Hepatocyte (in vitro differentiated cells): ENCODE measurements around the gene BMP7. TPM values are rescaled to one million over a fixed set of nuclear protein-coding genes. Genes with fewer than 3 reads are reported as not detected.
A peak's percentile ranks its signal among the peaks of the same experiment; 100 is the strongest.

Experiments
- DNase-seq: peaks from one replicate; pipeline ENCODE4 v3.0.0-alpha.2; 2016; ENCODE audit warnings: low spot score
- H2AFZ ChIP-seq: fragments of 200-600 bp; sonication (generic); 2 replicates; pipeline ENCODE4 v1.6.0; 2016; ENCODE audit warnings: antibody characterized with exemption, mild to moderate bottlenecking
- H3K27ac ChIP-seq: fragments of 200-600 bp; sonication (generic); 2 replicates; pipeline ENCODE4 v1.5.1; 2016; ENCODE audit warnings: mild to moderate bottlenecking
- H3K27me3 ChIP-seq: fragments of 200-600 bp; sonication (generic); 2 replicates; pipeline ENCODE4 v1.6.1; 2016
- H3K36me3 ChIP-seq: fragments of 200-600 bp; sonication (generic); replicated peaks from 2 replicates; pipeline ENCODE4 v1.5.1; 2016; ENCODE audit warnings: low read depth; ENCODE audit not compliant: insufficient read depth
- H3K4me1 ChIP-seq: fragments of 200-600 bp; sonication (generic); 2 replicates; pipeline ENCODE4 v1.5.1; 2016; ENCODE audit warnings: mild to moderate bottlenecking, moderate library complexity; ENCODE audit not compliant: insufficient read depth
- H3K4me2 ChIP-seq: fragments of 200-600 bp; sonication (generic); 2 replicates; pipeline ENCODE4 v1.6.0; 2016
- H3K4me3 ChIP-seq: fragments of 200-600 bp; sonication (generic); 2 replicates; pipeline ENCODE4 v1.5.1; 2016; ENCODE audit warnings: mild to moderate bottlenecking
- H3K79me2 ChIP-seq: fragments of 200-600 bp; sonication (generic); 2 replicates; pipeline ENCODE4 v1.6.0; 2017; ENCODE audit warnings: mild to moderate bottlenecking
- H3K9me2 ChIP-seq: fragments of 200-600 bp; sonication (generic); replicated peaks from 2 replicates; pipeline ENCODE4 v1.6.0; 2017; ENCODE audit warnings: mild to moderate bottlenecking; ENCODE audit not compliant: insufficient read depth
- H3K9me3 ChIP-seq: fragments of 200-600 bp; sonication (generic); 2 replicates; pipeline ENCODE4 v1.5.1; 2016; ENCODE audit warnings: low read depth, mild to moderate bottlenecking
- H4K20me1 ChIP-seq: fragments of 200-600 bp; sonication (generic); 2 replicates; pipeline ENCODE4 v1.6.0; 2016; ENCODE audit warnings: mild to moderate bottlenecking; ENCODE audit not compliant: insufficient read depth, poor library complexity, severe bottlenecking
- CTCF ChIP-seq: fragments of 200-600 bp; sonication (generic); IDR thresholded peaks from 2 replicates; pipeline ENCODE4 v1.5.1; 2016; ENCODE audit warnings: antibody characterized with exemption, mild to moderate bottlenecking; ENCODE audit not compliant: poor library complexity
- EZH2 ChIP-seq: fragments of 200-600 bp; sonication (generic); IDR thresholded peaks from 2 replicates; pipeline ENCODE4 v1.6.1; 2016; ENCODE audit warnings: antibody characterized with exemption, mild to moderate bottlenecking, borderline replicate concordance
- EZH2phosphoT487 ChIP-seq: fragments of 200-600 bp; sonication (generic); IDR thresholded peaks from one replicate; pipeline ENCODE4 v1.6.1; 2018; ENCODE audit warnings: antibody characterized with exemption, mild to moderate bottlenecking, low read depth, moderate library complexity; ENCODE audit not compliant: unreplicated experiment, severe bottlenecking
- WGBS: methylation state at CpG from one replicate; pipeline ENCODE4 v1.1.6; 2016; ENCODE audit warnings: low lambda C conversion rate; ENCODE audit errors: missing lambda C conversion rate; 5-methylcytosine and 5-hydroxymethylcytosine counted together
- polyA plus RNA-seq: library from polyadenylated mRNA; unstranded; fragments of >200 nt; fragmentation: Nextera tagmentation; extraction: Ambion mirVana; gene quantifications from 2 replicates; pipeline ENCODE4 v1.2.1, GENCODE V29; 2016
- total RNA-seq: library from RNA; depleted of rRNA; stranded (reverse); fragments of >200 nt; gene quantifications from 2 replicates; pipeline ENCODE4 v1.2.3, GENCODE V29; 2014

BMP7 gene
- total and polyA plus RNA-seq, 2 experiments from 2014 or later: 9.1 to 14.8 TPM

DNA sequence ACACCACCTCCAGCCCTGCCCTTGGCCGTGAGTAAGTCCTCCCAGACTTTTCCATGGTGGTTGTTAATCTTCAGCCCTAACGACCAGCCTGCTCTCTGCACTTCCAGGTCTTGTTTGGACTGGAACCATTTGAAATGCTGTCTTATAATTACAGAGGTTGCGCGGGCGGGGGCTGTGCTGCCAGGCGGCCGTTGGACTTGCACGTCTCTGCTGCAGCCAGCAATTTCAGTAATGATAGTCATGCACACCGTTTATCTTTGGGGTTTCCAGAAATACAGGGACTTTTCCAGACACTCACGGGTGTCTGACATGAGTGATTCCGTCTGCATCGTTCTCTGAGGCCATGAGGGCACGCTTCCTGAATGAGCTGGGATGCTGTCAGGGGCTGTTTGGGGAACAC is 118.2 kb downstream of the BMP7 start:
- DNase-seq: no peak
- H3K9me3 ChIP-seq: no peaks in the 10 kb centered on the region
- H2AFZ ChIP-seq: no peak overlapping the region
- 43% methylated on average over 13 of the region's 13 CpGs for WGBS
- peaks cover 6% of the 10 kb centered on the region for H3K4me1 ChIP-seq
- H3K4me2 ChIP-seq: peak overlapping the region; percentile 9
- no peak overlapping the region for H3K27ac ChIP-seq
- no peak overlapping the region for H3K4me3 ChIP-seq
- no peaks in the 10 kb centered on the region for H3K27me3 ChIP-seq
- no peaks in the 10 kb centered on the region for H3K9me2 ChIP-seq
- H3K36me3 ChIP-seq: no peaks in the 10 kb centered on the region
- no peaks in the 10 kb centered on the region for H4K20me1 ChIP-seq
- H3K79me2 ChIP-seq: no peaks in the 10 kb centered on the region
- TF ChIP-seq CTCF (no peak), EZH2 (no peak), EZH2phosphoT487 (no peak)

GRCh38 chr20:57147185-57147584 is 119.3 kb downstream of the BMP7 start:
- Histone ChIP-seq H4K20me1 (no peaks in the 10 kb centered on the region), H3K4me2 (no peak overlapping the region), H3K9me3 (no peaks in the 10 kb centered on the region), H2AFZ (no peak overlapping the region), H3K79me2 (no peaks in the 10 kb centered on the region), H3K27me3 (no peaks in the 10 kb centered on the region), H3K27ac (no peak overlapping the region), H3K4me1 (peaks cover 6% of the 10 kb centered on the region), H3K4me3 (no peak overlapping the region), H3K36me3 (no peaks in the 10 kb centered on the region), H3K9me2 (no peaks in the 10 kb centered on the region)
- no peak for TF ChIP-seq CTCF
- TF ChIP-seq EZH2: no peak
- TF ChIP-seq EZH2phosphoT487: no peak
- no peak for DNase-seq
- 94% methylated on average over 5 of the region's 5 CpGs for WGBS

DNA sequence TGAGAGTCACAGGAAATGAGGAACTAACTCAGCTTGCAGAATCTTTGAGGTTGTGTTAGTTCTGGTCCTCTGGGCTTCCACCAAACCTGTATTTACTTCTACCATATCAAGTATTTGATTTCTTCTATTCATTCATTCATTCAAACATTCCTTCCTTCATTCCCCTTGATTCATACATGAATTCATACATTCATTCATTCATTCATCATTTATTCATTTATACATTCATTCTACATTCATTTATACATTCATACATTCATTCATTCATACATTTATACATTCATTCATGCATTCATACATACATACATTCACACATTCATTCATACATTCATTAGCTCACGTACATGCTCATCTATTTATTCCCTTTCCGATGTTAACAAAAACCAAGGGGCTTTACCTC is 120.3 kb downstream of the BMP7 start:
- H2AFZ ChIP-seq: no peak overlapping the region
- H3K27me3 ChIP-seq: no peaks in the 10 kb centered on the region
- no peak overlapping the region for H3K27ac ChIP-seq
- no peak for TF ChIP-seq CTCF
- TF ChIP-seq EZH2phosphoT487: no peak
- no peak for TF ChIP-seq EZH2
- no peaks in the 10 kb centered on the region for H4K20me1 ChIP-seq
- H3K4me3 ChIP-seq: no peak overlapping the region
- no peak for DNase-seq
- H3K4me2 ChIP-seq: no peak overlapping the region
- H3K4me1 ChIP-seq: peaks cover 6% of the 10 kb centered on the region
- no peaks in the 10 kb centered on the region for H3K9me3 ChIP-seq
- no peaks in the 10 kb centered on the region for H3K9me2 ChIP-seq
- WGBS: 97% methylated on average over 2 of the region's 2 CpGs
- no peaks in the 10 kb centered on the region for H3K79me2 ChIP-seq
- H3K36me3 ChIP-seq: no peaks in the 10 kb centered on the region
